PFSK-1 (cell line): ENCODE measurements around the gene EPHA1.

Experiments
- REST ChIP-seq, 2 experiments: IDR thresholded peaks; 2 replicates each; pipeline versions ENCODE4 v1.6.1 to v1.8.0; 2011 to 2012; ENCODE audit warnings: low read depth in 2 of 2, low read length in 2 of 2, control low read depth in 1 of 2, inconsistent platforms in 1 of 2, mild to moderate bottlenecking in 1 of 2, moderate library complexity in 1 of 2; ENCODE audit not compliant: insufficient read depth in 1 of 2
- TAF1 ChIP-seq: IDR thresholded peaks from 2 replicates; pipeline ENCODE4 v1.6.1; 2012; ENCODE audit warnings: low read length, control low read depth, borderline replicate concordance; ENCODE audit not compliant: insufficient read depth

GRCh38 chr7:143354376-143354775 is 54.3 kb downstream of the EPHA1 start:
- no peak for TF ChIP-seq REST (IDR thresholded peaks at IDR 0.05; ENCODE audit: insufficient read depth in 1 of 2, low read depth in 2 of 2, low read length in 2 of 2)
- TF ChIP-seq TAF1: no peak
